HT-29 (cell line): Measurements from ENCODE around the gene EHD1. TPM values are rescaled to one million over a fixed set of nuclear protein-coding genes. Genes with fewer than 3 reads are reported as not detected.
"Not testable (repeated sequence)": the region's sequence is repeated elsewhere in the genome, so short reads cannot be mapped to it uniquely, and the experiment has no call there.

Experiments
- DNase-seq: peaks from one replicate; pipeline ENCODE4 v3.0.0-alpha.2; 2015; ENCODE audit warnings: low spot score
- total RNA-seq: library from RNA; depleted of rRNA; stranded (reverse); fragments of >200 nt; shearing (Covaris generic); gene quantifications from 2 replicates; pipeline ENCODE4 v1.2.3, GENCODE V29; 2014

The EHD1 gene
- total RNA-seq, 1 experiment from 2014 or later, result 123 TPM

GRCh38 chr11:64832467-64833197 is 45.8 kb downstream of the EHD1 start:
- no peak for DNase-seq

- DNase-seq, result no peak
Measured at GRCh38 chr11:64831411-64831891, 47.0 kb downstream of the EHD1 start.

- no peak for DNase-seq
Measured at GRCh38 chr11:64829536-64830251, 48.7 kb downstream of the EHD1 start.

- DNase-seq, result no peak
Measured at GRCh38 chr11:64827451-64827839, 51.0 kb downstream of the EHD1 start.

GRCh38 chr11:64826578-64827450 is 51.6 kb downstream of the EHD1 start:
- DNase-seq, result no peak

- DNase-seq, result no peak
Measured at GRCh38 chr11:64826062-64826461, 52.4 kb downstream of the EHD1 start.

GRCh38 chr11:64823568-64824119 is 54.8 kb downstream of the EHD1 start:
- DNase-seq, result no peak

GRCh38 chr11:64817476-64817875 is 60.9 kb downstream of the EHD1 start:
- DNase-seq, result no peak

GRCh38 chr11:64815433-64815832 is 63.0 kb downstream of the EHD1 start:
- DNase-seq, result not testable (repeated sequence)

- DNase-seq, result no peak
Measured at GRCh38 chr11:64814712-64815187, 63.7 kb downstream of the EHD1 start.

GRCh38 chr11:64813826-64814225 is 64.6 kb downstream of the EHD1 start:
- DNase-seq, result no peak

- DNase-seq, result no peak
Measured at GRCh38 chr11:64810891-64811272, 67.5 kb downstream of the EHD1 start.

GRCh38 chr11:64810271-64810890 is 68.0 kb downstream of the EHD1 start, which contains the start of gene MEN1:
MEN1 (minus strand) TSS chr11:64810551; CDS start chr11:64810109, 442 bp downstream.
- peak; percentile 99 for DNase-seq

- peak; percentile 79 for DNase-seq
Measured at GRCh38 chr11:64809781-64810241, 68.6 kb downstream of the EHD1 start.

- no peak for DNase-seq
Measured at GRCh38 chr11:64805481-64805880, 72.9 kb downstream of the EHD1 start.

- peak; percentile 25 for DNase-seq
Measured at GRCh38 chr11:64804346-64805210, 73.8 kb downstream of the EHD1 start.

GRCh38 chr11:64803846-64804345 is 74.5 kb downstream of the EHD1 start:
- DNase-seq, result no peak

- DNase-seq, result peak; percentile 96
Measured at GRCh38 chr11:64803158-64803845, 75.1 kb downstream of the EHD1 start, which contains the start of gene MAP4K2. MAP4K2 (minus strand) TSS chr11:64803214; CDS start chr11:64803149, 65 bp downstream.
